Stimulated activated CD8-positive, alpha-beta memory T cell treated with anti-CD3 and anti-CD28 coated beads, Interleukin-12 subunit alpha, Interleukin-12 subunit beta, amount 100 ng/mL, for 24 hours (primary cell): ENCODE measurements around the gene ADGRB3.
"Not testable (repeated sequence)": the region's sequence is repeated elsewhere in the genome, so short reads cannot be mapped to it uniquely, and the experiment has no call there.

Experiments
- DNase-seq: peaks from one replicate; pipeline ENCODE4 v3.0.0-alpha.2; 2020; ENCODE audit errors: extremely low read depth

The ADGRB3 gene

GRCh38 chr6:68941345-68941744 lies 306.3 kb downstream of the ADGRB3 start:
- no peak for DNase-seq

- DNase-seq, result no peak
Measured at GRCh38 chr6:68947721-68948120, 312.6 kb downstream of the ADGRB3 start.

GRCh38 chr6:68951270-68951669 lies 316.2 kb downstream of the ADGRB3 start:
- no peak for DNase-seq

- DNase-seq, result no peak
Measured at GRCh38 chr6:68958327-68958726, 323.2 kb downstream of the ADGRB3 start.

GRCh38 chr6:68967549-68968300 lies 332.6 kb downstream of the ADGRB3 start:
- no peak for DNase-seq

GRCh38 chr6:68968301-68968649 lies 333.2 kb downstream of the ADGRB3 start:
- no peak for DNase-seq

- no peak for DNase-seq
Measured at GRCh38 chr6:68973066-68973465, 338.0 kb downstream of the ADGRB3 start.

- no peak for DNase-seq
Measured at GRCh38 chr6:68975064-68975463, 340.0 kb downstream of the ADGRB3 start.

GRCh38 chr6:68975816-68976215 lies 340.7 kb downstream of the ADGRB3 start:
- DNase-seq, result no peak

- DNase-seq, result no peak
Measured at GRCh38 chr6:68976260-68976659, 341.2 kb downstream of the ADGRB3 start.

- DNase-seq, result no peak
Measured at GRCh38 chr6:68978411-68978810, 343.3 kb downstream of the ADGRB3 start.

GRCh38 chr6:68981668-68982067 lies 346.6 kb downstream of the ADGRB3 start:
- not testable (repeated sequence) for DNase-seq

GRCh38 chr6:68988698-68989097 lies 353.6 kb downstream of the ADGRB3 start:
- no peak for DNase-seq

- no peak for DNase-seq
Measured at GRCh38 chr6:68990317-68990716, 355.2 kb downstream of the ADGRB3 start.

- DNase-seq, result no peak
Measured at GRCh38 chr6:68993911-68994310, 358.8 kb downstream of the ADGRB3 start.

GRCh38 chr6:68994521-68994920 lies 359.4 kb downstream of the ADGRB3 start:
- DNase-seq, result no peak

- DNase-seq, result no peak
Measured at GRCh38 chr6:69005199-69005598, 370.1 kb downstream of the ADGRB3 start.

GRCh38 chr6:69007781-69008180 lies 372.7 kb downstream of the ADGRB3 start:
- DNase-seq, result no peak

- no peak for DNase-seq
Measured at GRCh38 chr6:69012211-69012610, 377.1 kb downstream of the ADGRB3 start.

- no peak for DNase-seq
Measured at GRCh38 chr6:69012876-69013275, 377.8 kb downstream of the ADGRB3 start.

- no peak for DNase-seq
Measured at GRCh38 chr6:69018906-69019305, 383.8 kb downstream of the ADGRB3 start.

- DNase-seq, result no peak
Measured at GRCh38 chr6:69019832-69020231, 384.8 kb downstream of the ADGRB3 start.

- DNase-seq, result no peak
Measured at GRCh38 chr6:69022993-69023392, 387.9 kb downstream of the ADGRB3 start.

GRCh38 chr6:69026243-69026642 lies 391.2 kb downstream of the ADGRB3 start:
- DNase-seq, result no peak
